RWPE1 (cell line): ENCODE results near the gene LRP1B.

Experiments used
- CTCF ChIA-PET: fragments of 350-600 bp; sonication (Branson Sonifier 250); formaldehyde crosslinking; extraction: SDS; loops from one replicate; lab custom pipeline; 2021; lab: Yijun Ruan, JAX
- POLR2A ChIA-PET: fragments of 400-600 bp; formaldehyde crosslinking; extraction: SDS; loops from one replicate; lab custom pipeline; 2020; ENCODE audit warnings: antibody characterized with exemption; ENCODE audit not compliant: low non-redundant PET; lab: Yijun Ruan, JAX
- DNase-seq: peaks from one replicate; pipeline ENCODE4 v3.0.0; 2012; ENCODE audit warnings: low spot score
- H3K27ac ChIP-seq: fragments of 450-650 bp; 2 replicates; pipeline ENCODE4 v1.5.1; 2017
- CTCF ChIP-seq: fragments of 450-650 bp; conservative IDR thresholded peaks from 2 replicates; pipeline ENCODE4 v1.5.1; 2017; ENCODE audit warnings: low read depth, mild to moderate bottlenecking

LRP1B gene

DNA sequence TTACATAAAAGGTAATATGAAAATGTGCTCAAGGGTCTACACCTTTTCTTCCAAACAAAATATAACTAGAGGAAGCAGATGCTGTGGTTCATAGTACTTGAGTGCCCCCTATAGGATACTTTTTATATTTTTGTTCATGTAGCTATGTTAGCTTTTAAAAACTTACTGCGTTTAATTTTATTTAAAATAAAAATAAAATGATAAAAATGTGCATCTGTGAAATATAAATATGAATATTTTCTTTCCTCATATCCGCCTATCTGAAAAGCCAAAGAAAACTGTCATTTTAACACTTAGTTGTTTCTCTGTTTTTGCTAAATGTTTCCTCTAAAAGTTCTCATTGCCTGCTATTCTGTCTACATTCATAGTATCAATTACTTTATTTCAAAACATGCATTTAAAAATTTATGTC is 9.6 kb upstream of the LRP1B start:
- CTCF ChIA-PET = interaction anchor here (0.5 to 0.9 kb wide), 2 partner anchors 10 to 567 kb away, joined by 3 to 4 read pairs; no protein-coding TSS in a partner anchor

DNA sequence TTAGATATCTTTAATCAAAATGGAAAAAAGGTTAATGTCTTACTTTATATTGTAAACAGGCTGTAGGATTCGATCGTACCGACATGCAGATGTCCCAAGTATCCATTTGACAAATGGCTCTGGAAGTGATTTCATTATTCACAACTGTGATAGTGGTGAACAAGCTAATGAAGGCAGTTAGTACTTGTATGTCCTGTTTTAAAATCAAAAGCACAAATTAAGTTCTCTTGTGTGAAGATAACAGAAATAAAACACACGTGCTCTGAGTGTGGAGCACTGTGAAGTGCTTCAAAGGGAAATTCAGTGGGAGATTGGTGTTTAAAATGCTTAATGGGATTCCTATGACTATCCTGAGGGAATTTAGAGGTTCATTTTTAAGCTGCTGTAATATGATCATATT is 8.6 kb upstream of the LRP1B start:
- no peak overlapping the region for H3K27ac ChIP-seq
- ChIA-PET CTCF (interaction anchor here (0.6 kb wide), 1 partner anchor 1851 kb away, joined by 3 read pairs; no protein-coding TSS in a partner anchor), POLR2A (no interaction called here)
- TF ChIP-seq CTCF = no peak
- DNase-seq = no peak

More for the DNA sequence above, 9.6 kb upstream of the LRP1B start:
- no peak overlapping the region for H3K27ac ChIP-seq
- POLR2A ChIA-PET = no interaction called here
- DNase-seq = no peak
- TF ChIP-seq CTCF = peak; percentile 63; the same call in 1 of the 2 replicates

DNA sequence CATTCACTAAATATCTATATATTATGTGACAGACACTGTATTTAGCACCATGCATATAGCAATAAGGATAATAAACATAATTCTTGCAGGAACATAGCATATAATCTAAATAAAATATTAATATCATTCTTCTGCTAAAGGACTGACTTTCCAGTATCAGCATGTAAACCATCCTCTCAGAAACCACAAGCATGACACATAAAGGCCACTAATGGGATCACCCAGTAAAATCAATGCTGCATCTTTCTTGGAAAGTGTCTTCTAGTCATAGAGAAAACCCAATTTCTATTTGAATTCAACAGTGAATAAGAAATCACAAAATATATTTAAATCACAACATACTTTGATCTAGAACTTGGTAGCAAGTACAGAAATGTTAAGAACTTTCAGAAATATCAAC is 5.8 kb upstream of the LRP1B start:
- DNase-seq = no peak
- CTCF ChIA-PET = no interaction called here
- POLR2A ChIA-PET = no interaction called here
- H3K27ac ChIP-seq = no peak overlapping the region
- TF ChIP-seq CTCF = no peak

- no peak overlapping the region for H3K27ac ChIP-seq
- DNase-seq = no peak
- TF ChIP-seq CTCF = no peak
- CTCF ChIA-PET = no interaction called here
- POLR2A ChIA-PET = no interaction called here
These were observed 4.1 kb upstream of the LRP1B start for GRCh38 chr2:142134911-142135310.

DNA sequence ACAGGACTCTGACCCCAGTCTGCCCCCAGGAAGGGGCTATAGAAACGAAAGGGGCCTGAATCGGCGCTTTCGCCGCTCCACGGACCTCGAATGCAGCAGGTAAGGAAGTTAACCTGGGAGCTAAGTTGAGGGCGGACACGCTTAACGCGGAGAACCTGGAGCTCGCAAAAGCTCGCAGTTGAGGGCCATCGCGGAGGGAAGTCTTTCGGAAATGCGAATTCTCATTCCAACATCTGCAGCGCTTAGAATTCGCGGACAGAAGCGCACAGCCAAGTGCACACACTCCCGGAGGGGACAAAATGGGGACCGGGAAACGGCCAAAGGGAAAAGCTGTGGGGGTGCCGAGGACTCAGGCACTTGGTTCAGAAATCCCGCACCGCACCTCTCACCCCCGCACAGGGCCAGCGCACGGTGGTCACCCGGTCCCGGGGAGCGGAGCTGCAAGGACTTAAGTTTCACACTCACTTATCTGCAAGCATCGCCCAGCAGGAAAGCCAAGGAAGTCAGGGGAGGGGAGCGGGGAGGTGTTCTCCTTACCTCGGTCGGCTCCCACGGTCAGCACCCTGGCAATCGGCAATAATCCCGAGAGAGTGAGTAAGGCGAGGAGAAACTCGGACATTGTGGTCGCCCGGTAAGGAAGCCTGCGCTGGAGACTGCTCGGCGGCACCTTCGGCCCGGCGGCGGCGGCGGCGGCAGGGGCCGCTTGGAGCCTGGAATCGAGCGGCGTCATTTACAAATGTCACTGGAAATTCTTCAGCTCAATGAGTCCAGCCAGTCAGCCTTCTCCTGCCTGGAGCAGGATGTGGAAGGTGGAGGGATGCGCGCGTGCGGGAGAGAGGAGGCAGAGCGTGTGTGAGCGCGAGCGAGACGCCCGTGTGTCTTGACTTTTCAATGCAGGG is 456 bp downstream of the LRP1B start:
- POLR2A ChIA-PET = no interaction called here
- DNase-seq = peak; percentile 26
- CTCF ChIA-PET = interaction anchor here (0.7 to 1.0 kb wide), 3 partner anchors 10 to 1266 kb away, joined by 4 to 5 read pairs (median 4); no protein-coding TSS in a partner anchor
- no peak overlapping the region for H3K27ac ChIP-seq
- no peak for TF ChIP-seq CTCF

GRCh38 chr2:142128105-142128504 is 2.7 kb downstream of the LRP1B start:
- ChIA-PET CTCF (interaction anchor here (1.0 kb wide), 1 partner anchor 23 kb away, joined by 3 read pairs; no protein-coding TSS in a partner anchor), POLR2A (no interaction called here)
- TF ChIP-seq CTCF = no peak
- no peak for DNase-seq
- H3K27ac ChIP-seq = no peak overlapping the region
